ENCODE data around the gene ITGA8.

DNA sequence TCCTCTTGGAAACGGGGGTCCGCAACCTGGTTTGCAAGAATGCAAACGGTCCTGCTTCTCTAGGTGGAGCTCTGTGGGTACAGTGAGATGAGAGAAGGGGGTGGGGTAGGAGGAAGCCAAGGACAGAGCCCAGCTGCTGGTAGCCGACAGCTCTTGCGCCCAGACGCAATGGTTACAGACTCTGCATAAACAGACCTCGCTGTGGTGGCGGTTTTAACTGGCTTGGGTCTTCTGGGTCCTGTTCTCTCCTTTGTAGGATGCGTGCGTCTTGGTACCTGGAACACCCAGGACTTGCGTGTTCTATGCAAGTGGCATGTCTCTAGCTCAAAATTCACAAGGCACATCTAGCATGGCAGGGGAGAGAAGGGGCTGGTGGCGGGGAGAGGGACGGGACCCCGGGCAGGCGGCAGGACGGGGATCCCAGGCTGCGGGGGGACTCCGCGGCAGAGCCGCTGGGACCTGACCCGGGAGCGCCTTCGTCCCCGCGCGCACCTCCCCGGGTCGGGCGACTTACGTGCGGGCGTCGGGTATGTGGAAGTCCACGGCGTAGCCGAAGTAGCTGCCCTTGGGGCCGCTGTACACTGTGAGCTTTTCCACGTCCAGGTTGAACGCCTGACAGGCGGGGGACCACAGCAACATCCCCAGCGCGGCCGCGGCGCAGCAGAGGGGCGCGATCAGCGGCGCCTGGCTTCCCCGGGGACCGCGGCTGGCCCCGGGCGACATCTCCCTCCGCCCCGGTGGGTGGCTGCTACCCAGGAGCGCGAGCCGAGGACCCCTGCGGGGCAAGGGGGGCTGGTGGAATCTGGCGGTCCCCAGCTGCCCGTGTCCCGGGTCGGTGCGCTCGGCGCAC is 448 bp downstream of the ITGA8 start:
- TF ChIP-seq, protein P1, sequence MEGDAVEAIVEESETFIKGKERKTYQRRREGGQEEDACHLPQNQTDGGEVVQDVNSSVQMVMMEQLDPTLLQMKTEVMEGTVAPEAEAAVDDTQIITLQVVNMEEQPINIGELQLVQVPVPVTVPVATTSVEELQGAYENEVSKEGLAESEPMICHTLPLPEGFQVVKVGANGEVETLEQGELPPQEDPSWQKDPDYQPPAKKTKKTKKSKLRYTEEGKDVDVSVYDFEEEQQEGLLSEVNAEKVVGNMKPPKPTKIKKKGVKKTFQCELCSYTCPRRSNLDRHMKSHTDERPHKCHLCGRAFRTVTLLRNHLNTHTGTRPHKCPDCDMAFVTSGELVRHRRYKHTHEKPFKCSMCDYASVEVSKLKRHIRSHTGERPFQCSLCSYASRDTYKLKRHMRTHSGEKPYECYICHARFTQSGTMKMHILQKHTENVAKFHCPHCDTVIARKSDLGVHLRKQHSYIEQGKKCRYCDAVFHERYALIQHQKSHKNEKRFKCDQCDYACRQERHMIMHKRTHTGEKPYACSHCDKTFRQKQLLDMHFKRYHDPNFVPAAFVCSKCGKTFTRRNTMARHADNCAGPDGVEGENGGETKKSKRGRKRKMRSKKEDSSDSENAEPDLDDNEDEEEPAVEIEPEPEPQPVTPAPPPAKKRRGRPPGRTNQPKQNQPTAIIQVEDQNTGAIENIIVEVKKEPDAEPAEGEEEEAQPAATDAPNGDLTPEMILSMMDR (IDR thresholded peaks at IDR 0.05), result no peak
- no peak for TF ChIP-seq POLR2A (IDR thresholded peaks at IDR 0.05)
